ENCODE results near the gene HSPH1. TPM values are rescaled to one million over a fixed set of nuclear protein-coding genes. Genes with fewer than 3 reads are reported as not detected.

HSPH1 gene
- total and polyA plus RNA-seq, 2 of the 8 experiments (the other 6 are each of a cell fraction or from before 2014, with no cell fraction given): 14.2 to 145 TPM

DNA sequence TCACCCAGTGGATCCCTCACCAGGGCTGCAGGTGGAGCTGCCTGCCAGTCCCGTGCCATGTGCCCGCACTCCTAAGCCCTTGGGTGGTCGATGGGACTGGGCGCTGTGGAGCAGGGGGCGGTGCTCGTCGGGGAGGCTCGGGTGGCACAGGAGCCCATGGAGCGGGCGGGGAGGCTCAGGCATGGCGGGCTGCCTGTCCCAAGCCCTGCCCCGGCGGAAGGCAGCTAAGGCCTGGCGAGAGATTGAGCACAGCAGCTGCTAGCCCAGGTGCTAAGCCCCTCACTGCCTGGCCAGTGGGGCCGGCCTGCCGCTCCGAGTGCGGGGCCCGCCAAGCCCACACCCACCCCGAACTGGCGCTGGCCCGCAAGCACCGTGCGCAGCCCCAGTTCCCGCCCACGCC is 21.3 kb upstream of the HSPH1 start (continued):
- TF ChIP-seq RNF2 (IDR thresholded peaks at IDR 0.05; ENCODE audit: borderline replicate concordance, low read depth, low read length, missing control alignments, poor library complexity, severe bottlenecking) (no peak), ZNF274 (IDR thresholded peaks at IDR 0.05; ENCODE audit: borderline replicate concordance, extremely low read depth, low read length) (no peak)
- TF ChIP-seq, protein P1, sequence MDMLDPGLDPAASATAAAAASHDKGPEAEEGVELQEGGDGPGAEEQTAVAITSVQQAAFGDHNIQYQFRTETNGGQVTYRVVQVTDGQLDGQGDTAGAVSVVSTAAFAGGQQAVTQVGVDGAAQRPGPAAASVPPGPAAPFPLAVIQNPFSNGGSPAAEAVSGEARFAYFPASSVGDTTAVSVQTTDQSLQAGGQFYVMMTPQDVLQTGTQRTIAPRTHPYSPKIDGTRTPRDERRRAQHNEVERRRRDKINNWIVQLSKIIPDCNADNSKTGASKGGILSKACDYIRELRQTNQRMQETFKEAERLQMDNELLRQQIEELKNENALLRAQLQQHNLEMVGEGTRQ (IDR thresholded peaks at IDR 0.05; ENCODE audit: low read length): no peak

Measured in H1 (cell line).